Gastroesophageal sphincter (tissue), 3 donors: ENCODE data around the gene TACR1.
A peak's percentile ranks its signal among the peaks of the same experiment; 100 is the strongest.

Experiments used
- POLR2A ChIP-seq, 2 donors: fragments of 450-650 bp; IDR thresholded peaks; one replicate each; pipeline ENCODE4 v1.6.1; 2017; ENCODE audit warnings: antibody characterized with exemption in 2 of 2, mild to moderate bottlenecking in 2 of 2, moderate library complexity in 1 of 2
- POLR2AphosphoS5 ChIP-seq: sonication (generic); formaldehyde crosslinking; IDR thresholded peaks from one replicate; pipeline ENCODE4 v1.6.1; 2017; ENCODE audit warnings: antibody characterized with exemption
- TF ChIP-seq, protein P1 (sequence below), 4 experiments: fragments of 200-600 bp in 2 of 4; fragments of 450-650 bp in 2 of 4; sonication (generic) in 1 of 4; IDR thresholded peaks; one replicate each; pipeline ENCODE4 v1.5.1; 2017 to 2019; ENCODE audit warnings: antibody characterized with exemption in 4 of 4, mild to moderate bottlenecking in 2 of 4, moderate library complexity in 2 of 4

DNA sequence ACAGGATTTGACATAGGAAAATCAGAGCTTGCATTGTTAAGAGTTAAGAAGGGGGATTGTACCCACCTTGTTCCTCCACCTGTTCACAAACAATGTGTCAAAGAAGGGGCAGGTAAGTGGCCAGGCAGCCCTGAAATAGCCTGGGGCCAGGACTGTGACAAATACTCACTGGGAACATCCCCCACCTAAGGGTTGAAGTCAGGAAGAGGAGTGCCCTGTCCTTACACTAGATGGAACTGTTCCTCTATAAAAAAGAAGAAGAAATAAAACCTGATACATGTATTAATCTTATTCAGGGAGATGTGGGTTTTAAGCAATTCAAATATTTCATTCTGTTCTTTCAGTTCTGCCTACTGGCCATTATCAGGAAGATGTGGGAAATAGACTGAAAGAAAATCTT is 41.9 kb downstream of the TACR1 start:
- TF ChIP-seq POLR2AphosphoS5 (no peak), POLR2A (IDR thresholded peaks at IDR 0.05) (no peak)
- TF ChIP-seq, protein P1, sequence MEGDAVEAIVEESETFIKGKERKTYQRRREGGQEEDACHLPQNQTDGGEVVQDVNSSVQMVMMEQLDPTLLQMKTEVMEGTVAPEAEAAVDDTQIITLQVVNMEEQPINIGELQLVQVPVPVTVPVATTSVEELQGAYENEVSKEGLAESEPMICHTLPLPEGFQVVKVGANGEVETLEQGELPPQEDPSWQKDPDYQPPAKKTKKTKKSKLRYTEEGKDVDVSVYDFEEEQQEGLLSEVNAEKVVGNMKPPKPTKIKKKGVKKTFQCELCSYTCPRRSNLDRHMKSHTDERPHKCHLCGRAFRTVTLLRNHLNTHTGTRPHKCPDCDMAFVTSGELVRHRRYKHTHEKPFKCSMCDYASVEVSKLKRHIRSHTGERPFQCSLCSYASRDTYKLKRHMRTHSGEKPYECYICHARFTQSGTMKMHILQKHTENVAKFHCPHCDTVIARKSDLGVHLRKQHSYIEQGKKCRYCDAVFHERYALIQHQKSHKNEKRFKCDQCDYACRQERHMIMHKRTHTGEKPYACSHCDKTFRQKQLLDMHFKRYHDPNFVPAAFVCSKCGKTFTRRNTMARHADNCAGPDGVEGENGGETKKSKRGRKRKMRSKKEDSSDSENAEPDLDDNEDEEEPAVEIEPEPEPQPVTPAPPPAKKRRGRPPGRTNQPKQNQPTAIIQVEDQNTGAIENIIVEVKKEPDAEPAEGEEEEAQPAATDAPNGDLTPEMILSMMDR (IDR thresholded peaks at IDR 0.05): peak in 1 of 4 experiments; percentile 41
